ENCODE measurements around the gene SPTBN5. TPM values are rescaled to one million over a fixed set of nuclear protein-coding genes. Genes with fewer than 3 reads are reported as not detected.

SPTBN5 gene
- total RNA-seq, 2 experiments from 2014 or later = 0.17 to 0.32 TPM

DNA sequence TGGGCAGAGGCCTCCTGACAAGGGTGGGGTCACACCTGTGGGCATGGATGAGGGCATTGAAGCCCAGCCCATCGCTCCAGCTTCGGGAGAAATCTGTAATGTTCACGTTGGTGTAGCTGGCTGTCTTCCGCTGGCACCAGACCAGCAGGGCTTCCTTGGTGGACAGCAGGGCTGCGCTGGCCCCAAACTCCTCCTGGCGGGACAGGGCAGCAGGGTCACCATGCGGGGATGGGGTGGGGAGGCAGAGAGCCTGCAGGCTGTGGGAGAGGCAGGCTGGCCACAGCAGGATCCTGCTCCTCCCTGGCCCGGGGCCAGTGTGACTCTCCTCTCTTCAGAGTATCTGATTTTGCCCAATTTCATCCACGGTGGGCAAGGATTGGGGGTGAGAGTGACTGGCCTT, 6.0 kb downstream of the SPTBN5 start:
- intact Hi-C loops (cut with micrococcal nuclease) = no loop called here
- Mint-ChIP-seq H3K4me1 (ENCODE audit: low read depth) (peaks cover 11% of the 10 kb centered on the region), H3K36me3 (ENCODE audit: low read depth) (no peaks in the 10 kb centered on the region), H3K9me3 (no peaks in the 10 kb centered on the region), H3K27me3 (ENCODE audit: low read depth) (peaks cover under 1% of the 10 kb centered on the region), H3K27ac (no peak overlapping the region), H3K4me3 (no peak overlapping the region)
- DNase-seq = no peak
- CTCF ChIA-PET = no interaction called here

DNA sequence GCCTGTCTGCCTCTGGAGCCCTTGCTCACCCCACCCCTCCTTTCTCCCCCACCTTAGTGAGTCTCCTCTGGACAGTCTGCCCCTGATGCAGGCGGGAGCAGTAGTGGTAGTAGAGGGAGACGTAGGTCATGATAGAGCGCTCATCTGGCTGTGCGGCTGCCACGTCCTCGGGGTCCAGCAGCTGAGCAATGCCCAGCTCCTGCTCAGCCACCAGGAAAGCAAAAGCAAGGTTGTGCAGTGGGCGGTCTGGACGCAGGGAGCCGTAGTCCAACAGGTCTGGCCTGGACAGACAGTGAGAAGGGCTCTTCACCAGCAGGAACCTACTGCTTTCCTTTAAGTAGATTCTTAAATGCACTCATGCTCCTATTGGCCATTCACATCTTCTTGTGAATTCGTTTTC, 6.7 kb downstream of the SPTBN5 start:
- peaks cover 5% of the 10 kb centered on the region for H3K27me3 Mint-ChIP-seq (ENCODE audit: low read depth)
- DNase-seq = no peak
- CTCF ChIA-PET = no interaction called here
- no peak overlapping the region for H3K27ac Mint-ChIP-seq
- no peaks in the 10 kb centered on the region for H3K36me3 Mint-ChIP-seq (ENCODE audit: low read depth)
- H3K4me1 Mint-ChIP-seq (ENCODE audit: low read depth) = peaks cover 9% of the 10 kb centered on the region
- intact Hi-C loops (cut with micrococcal nuclease) = no loop called here
- no peaks in the 10 kb centered on the region for H3K9me3 Mint-ChIP-seq
- no peak overlapping the region for H3K4me3 Mint-ChIP-seq

DNA sequence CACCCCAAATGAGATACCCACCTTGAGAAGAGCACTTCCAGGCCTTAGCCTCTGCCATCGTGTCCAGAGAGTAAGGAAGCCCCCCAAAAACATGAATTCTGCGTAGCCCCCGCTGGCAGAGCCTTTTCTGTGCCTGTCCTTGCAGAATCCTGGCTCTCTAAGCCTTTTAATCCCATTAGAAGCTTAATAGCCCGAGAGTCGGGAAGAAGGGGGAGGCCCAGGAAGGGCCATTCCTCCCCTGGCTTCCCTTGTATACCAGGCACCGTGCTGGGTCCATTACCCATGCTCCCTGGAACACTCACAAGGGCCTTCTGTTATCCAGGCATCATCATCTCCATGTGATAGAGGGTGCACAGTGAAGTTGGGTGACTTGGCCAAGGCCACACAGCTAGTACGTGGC, 7.1 kb downstream of the SPTBN5 start:
- no peaks in the 10 kb centered on the region for H3K36me3 Mint-ChIP-seq (ENCODE audit: low read depth)
- peaks cover 5% of the 10 kb centered on the region for H3K27me3 Mint-ChIP-seq (ENCODE audit: low read depth)
- H3K9me3 Mint-ChIP-seq = no peaks in the 10 kb centered on the region
- no peak for DNase-seq
- CTCF ChIA-PET = interaction anchor here (0.6 kb wide), 1 partner anchor 565 kb away, joined by 3 read pairs; no protein-coding TSS in a partner anchor
- H3K4me3 Mint-ChIP-seq = no peak overlapping the region
- intact Hi-C loops (cut with micrococcal nuclease) = no loop called here
- H3K4me1 Mint-ChIP-seq (ENCODE audit: low read depth) = peaks cover 9% of the 10 kb centered on the region
- no peak overlapping the region for H3K27ac Mint-ChIP-seq

DNA sequence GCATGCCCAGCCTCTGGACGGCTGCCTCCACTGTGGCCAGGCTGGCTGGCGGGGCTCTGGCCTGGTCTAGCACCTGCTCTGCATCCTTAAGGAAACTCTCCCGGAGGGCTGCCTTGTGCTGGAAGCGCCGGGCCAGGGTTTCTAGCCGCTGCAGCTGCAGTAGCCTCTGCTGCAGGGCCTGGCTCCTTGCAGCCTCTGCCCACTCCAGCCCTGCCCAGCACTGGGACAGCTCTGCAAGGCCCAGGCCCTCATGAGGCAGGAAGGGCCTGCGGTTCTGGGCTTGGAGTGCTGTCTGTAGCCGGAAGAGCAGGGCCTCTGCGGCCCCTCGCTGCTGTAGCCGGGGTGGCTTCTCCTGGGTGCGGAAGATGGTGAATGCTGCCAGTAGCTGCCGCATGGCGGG, 8.0 kb downstream of the SPTBN5 start:
- Mint-ChIP-seq H3K4me1 (ENCODE audit: low read depth) (peaks cover 13% of the 10 kb centered on the region), H3K9me3 (no peaks in the 10 kb centered on the region)
- CTCF ChIA-PET = interaction anchor here (0.6 kb wide), 1 partner anchor 564 kb away, joined by 3 read pairs; no protein-coding TSS in a partner anchor

DNA sequence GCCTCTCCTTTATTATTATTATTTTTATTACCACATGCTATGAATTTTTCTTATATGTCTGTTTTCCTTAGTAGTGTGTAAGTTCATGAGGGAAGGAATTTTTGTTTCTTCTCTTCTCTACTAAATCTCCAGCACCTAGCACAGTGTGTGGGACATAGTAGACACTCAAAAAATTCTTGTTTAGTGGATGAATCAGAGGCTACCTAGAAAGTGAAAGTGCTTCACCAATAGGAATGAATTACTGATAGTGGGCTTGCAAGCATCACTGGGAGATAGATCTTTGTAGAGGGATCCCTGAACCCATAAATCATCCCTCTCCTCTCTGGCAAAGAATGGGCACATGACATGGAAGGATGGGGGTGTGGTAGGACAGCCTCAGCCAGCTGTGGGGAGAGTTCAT, 8.5 kb downstream of the SPTBN5 start:
- DNase-seq = no peak
- Mint-ChIP-seq H3K4me3 (no peak overlapping the region), H3K36me3 (ENCODE audit: low read depth) (no peaks in the 10 kb centered on the region), H3K27ac (no peak overlapping the region), H3K27me3 (ENCODE audit: low read depth) (peaks cover 11% of the 10 kb centered on the region), H3K9me3 (no peaks in the 10 kb centered on the region), H3K4me1 (ENCODE audit: low read depth) (peaks cover 13% of the 10 kb centered on the region)
- CTCF ChIA-PET = no interaction called here
- intact Hi-C loops (cut with micrococcal nuclease) = no loop called here

More for the DNA sequence above, 8.0 kb downstream of the SPTBN5 start:
- peaks cover 11% of the 10 kb centered on the region for H3K27me3 Mint-ChIP-seq (ENCODE audit: low read depth)
- intact Hi-C loops (cut with micrococcal nuclease) = no loop called here
- H3K4me3 Mint-ChIP-seq = no peak overlapping the region
- H3K27ac Mint-ChIP-seq = no peak overlapping the region
- no peak for DNase-seq
- no peaks in the 10 kb centered on the region for H3K36me3 Mint-ChIP-seq (ENCODE audit: low read depth)

DNA sequence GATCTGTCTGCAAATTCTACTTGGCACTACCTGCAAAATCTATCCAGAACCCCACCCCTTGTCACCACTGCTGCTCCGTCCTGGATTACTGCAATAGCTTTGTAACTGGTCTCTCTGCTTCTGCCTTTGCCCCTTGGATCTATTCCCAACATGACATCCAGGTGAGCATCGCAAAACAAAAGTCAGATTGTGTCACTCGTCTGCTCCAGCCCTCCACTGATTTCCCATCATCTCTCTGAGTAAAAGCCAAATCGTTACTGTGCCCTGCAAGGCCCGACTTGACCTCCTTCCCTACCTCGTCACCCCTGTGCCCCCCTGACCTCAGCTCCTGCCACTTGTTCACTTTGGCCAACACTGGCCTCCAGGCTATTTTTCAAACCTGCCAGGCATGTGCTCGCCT, 9.4 kb downstream of the SPTBN5 start:
- DNase-seq = no peak
- peaks cover 13% of the 10 kb centered on the region for H3K4me1 Mint-ChIP-seq (ENCODE audit: low read depth)
- no peaks in the 10 kb centered on the region for H3K9me3 Mint-ChIP-seq
- intact Hi-C loops (cut with micrococcal nuclease) = no loop called here
- CTCF ChIA-PET = no interaction called here
- no peaks in the 10 kb centered on the region for H3K36me3 Mint-ChIP-seq (ENCODE audit: low read depth)
- H3K4me3 Mint-ChIP-seq = no peak overlapping the region
- peaks cover 11% of the 10 kb centered on the region for H3K27me3 Mint-ChIP-seq (ENCODE audit: low read depth)
- H3K27ac Mint-ChIP-seq = no peak overlapping the region

DNA sequence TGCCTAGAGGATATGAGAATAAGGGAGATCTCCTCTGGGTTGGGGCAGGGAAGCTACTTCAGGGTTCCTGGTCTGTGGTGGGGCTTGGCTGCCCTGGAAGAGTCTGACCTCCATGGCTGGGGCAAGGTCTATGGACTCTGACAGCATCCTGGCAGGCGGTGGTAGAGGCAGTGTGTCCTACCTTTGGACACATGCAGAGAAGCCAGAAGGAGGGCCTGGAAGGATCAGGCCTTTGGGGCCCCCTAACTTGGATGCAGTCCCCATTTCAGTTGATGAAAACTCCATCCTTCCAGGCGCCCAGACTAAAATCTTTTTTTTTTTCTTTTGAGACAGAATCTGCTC, 10.4 kb downstream of the SPTBN5 start:
- Mint-ChIP-seq H3K27me3 (ENCODE audit: low read depth) (peaks cover 11% of the 10 kb centered on the region), H3K36me3 (ENCODE audit: low read depth) (no peaks in the 10 kb centered on the region), H3K4me1 (ENCODE audit: low read depth) (peaks cover 9% of the 10 kb centered on the region), H3K27ac (no peak overlapping the region), H3K4me3 (no peak overlapping the region), H3K9me3 (no peaks in the 10 kb centered on the region)
- CTCF ChIA-PET = no interaction called here
- intact Hi-C loops (cut with micrococcal nuclease) = no loop called here
- no peak for DNase-seq

DNA sequence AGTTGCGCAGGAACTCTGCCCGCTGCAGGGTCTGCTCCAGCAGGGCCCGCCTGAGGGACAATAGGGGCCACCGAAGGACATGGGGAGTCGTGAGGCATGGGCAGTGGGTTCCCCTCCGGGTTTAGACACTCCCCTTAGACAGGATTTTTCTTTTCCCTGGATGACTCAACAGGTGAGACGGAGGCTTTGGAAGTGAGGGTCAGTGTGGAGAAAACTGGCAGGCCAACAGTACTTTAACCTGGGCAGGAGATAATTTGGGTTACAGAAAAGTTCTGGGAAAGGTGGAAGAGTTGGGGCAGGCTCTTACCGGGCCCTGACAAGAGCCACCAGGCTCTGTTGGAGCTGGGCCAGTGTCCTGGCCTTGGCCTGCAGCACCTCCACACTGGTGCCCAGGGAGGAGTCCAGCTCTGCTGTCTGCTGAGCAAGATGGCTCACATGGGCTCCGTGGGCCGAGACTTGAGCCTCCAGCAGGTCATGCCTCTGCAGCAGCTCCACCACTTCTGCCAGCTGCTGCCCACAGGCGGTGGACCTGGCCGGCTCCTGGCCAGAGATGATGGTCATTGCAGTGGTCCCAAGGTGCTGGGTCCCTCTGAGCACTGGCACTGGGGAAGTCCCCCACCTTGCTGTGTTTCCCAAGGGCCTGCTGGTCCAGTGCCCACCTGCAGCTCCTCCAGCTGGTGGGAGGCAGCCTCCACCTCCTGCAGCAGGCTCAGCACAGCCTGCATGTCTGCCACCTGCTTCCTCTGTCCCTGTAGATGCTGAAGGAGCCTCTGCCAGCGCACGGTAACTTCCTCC, 11.0 kb downstream of the SPTBN5 start:
- H3K4me1 Mint-ChIP-seq (ENCODE audit: low read depth) = peaks cover 8% of the 10 kb centered on the region
- H3K27me3 Mint-ChIP-seq (ENCODE audit: low read depth) = peaks cover 11% of the 10 kb centered on the region
- DNase-seq = no peak
- intact Hi-C loops (cut with micrococcal nuclease) = no loop called here
- H3K9me3 Mint-ChIP-seq = no peaks in the 10 kb centered on the region
- H3K4me3 Mint-ChIP-seq = peak overlapping the region; percentile 12
- no peak overlapping the region for H3K27ac Mint-ChIP-seq
- CTCF ChIA-PET = no interaction called here
- no peaks in the 10 kb centered on the region for H3K36me3 Mint-ChIP-seq (ENCODE audit: low read depth)

DNA sequence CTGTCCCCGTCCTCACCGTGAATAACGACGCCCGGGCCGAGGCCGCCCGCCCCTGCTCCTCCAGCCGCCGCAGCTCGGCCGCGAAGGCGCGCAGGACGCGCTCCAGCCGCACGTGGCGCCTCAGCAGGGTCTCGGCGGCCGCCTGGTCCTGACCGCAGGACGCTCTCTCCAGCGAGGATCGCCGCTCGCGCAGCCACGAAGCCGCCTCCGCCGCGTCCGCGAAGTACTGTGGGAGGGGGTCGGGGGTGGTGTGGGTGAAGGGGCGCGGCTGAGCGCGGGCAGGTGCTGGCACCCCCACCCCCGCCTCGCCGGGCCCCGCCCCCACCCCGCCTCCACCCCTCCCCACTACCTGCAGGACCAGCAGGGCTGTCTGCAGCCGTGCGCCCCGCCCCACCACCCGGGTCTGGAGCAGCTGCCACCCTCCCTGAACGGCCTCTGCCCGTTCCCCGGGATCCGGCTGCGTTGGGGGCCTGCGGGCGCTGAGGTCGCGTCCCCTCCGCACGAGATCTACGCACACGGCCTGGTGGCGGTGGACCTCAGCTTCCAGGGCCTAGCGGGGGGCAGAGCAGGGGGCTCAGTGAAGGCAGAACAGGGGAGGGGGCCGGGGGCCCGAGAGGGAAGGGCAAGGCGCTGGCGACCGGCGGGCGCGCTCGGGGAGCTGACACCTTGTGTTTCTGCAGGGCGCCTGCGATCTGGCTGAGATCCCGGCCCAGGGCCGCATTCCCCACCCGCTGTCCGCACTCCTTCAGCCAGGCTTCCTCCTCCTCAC, 11.7 kb downstream of the SPTBN5 start:
- no peak for DNase-seq
- Mint-ChIP-seq H3K4me3 (peak overlapping the region; percentile 12), H3K36me3 (ENCODE audit: low read depth) (no peaks in the 10 kb centered on the region), H3K4me1 (ENCODE audit: low read depth) (peaks cover 8% of the 10 kb centered on the region), H3K27me3 (ENCODE audit: low read depth) (peaks cover 11% of the 10 kb centered on the region), H3K27ac (no peak overlapping the region), H3K9me3 (no peaks in the 10 kb centered on the region)
- intact Hi-C loops (cut with micrococcal nuclease) = no loop called here
- CTCF ChIA-PET = interaction anchor here (0.8 to 1.7 kb wide), 4 partner anchors 12 to 158 kb away, joined by 3 to 5 read pairs (median 4); no protein-coding TSS in a partner anchor

DNA sequence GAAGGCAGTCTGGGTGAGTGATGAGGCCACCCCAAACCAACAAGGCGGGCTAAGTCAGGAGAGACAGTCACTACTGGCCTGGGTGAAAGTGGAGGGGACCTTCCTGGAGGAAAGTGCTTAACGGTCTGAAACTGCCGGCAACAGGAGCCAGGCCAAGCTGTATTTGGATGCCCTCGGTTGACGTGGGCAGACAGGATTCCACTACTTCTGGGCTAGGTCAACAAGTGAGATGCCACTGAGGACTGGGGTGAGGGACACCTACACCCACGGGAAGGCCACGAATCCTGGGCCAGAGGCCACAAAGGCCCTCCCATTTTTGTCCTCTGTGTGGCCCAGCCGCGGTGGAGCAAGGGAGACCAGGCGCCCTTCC, 12.3 kb downstream of the SPTBN5 start:
- no peaks in the 10 kb centered on the region for H3K36me3 Mint-ChIP-seq (ENCODE audit: low read depth)
- DNase-seq = no peak
- H3K27me3 Mint-ChIP-seq (ENCODE audit: low read depth) = peaks cover 11% of the 10 kb centered on the region
- CTCF ChIA-PET = interaction anchor here (0.8 to 1.7 kb wide), 4 partner anchors 11 to 158 kb away, joined by 3 to 5 read pairs (median 4); no protein-coding TSS in a partner anchor
- no peak overlapping the region for H3K27ac Mint-ChIP-seq
- H3K9me3 Mint-ChIP-seq = no peaks in the 10 kb centered on the region
- H3K4me1 Mint-ChIP-seq (ENCODE audit: low read depth) = peaks cover 8% of the 10 kb centered on the region
- intact Hi-C loops (cut with micrococcal nuclease) = no loop called here
- no peak overlapping the region for H3K4me3 Mint-ChIP-seq

DNA sequence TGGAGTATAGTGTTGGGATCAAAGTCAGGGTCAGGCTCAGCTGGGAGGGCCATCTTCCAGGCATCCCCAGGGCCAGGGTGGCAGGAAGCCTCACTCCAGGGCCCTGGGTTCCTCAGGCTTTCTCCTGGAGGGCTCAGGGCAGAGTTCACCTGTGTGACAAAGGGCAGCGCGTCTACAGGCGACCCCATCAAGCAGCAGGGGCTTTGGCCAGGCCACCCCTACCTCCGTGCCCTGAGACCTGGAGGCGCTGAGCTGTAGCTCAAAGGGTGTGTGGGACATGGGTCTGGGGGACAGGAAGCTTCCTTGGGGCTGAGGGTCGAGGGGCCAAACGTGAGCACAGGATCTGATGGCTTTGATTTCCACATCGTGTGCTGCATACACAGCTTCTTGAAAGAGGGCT, 12.8 kb downstream of the SPTBN5 start:
- CTCF ChIA-PET = interaction anchor here (0.8 to 1.7 kb wide), 4 partner anchors 11 to 109 kb away, joined by 3 to 5 read pairs (median 4); no protein-coding TSS in a partner anchor
- Mint-ChIP-seq H3K4me1 (ENCODE audit: low read depth) (peaks cover 8% of the 10 kb centered on the region), H3K27ac (no peak overlapping the region), H3K9me3 (no peaks in the 10 kb centered on the region), H3K36me3 (ENCODE audit: low read depth) (no peaks in the 10 kb centered on the region), H3K27me3 (ENCODE audit: low read depth) (peaks cover 11% of the 10 kb centered on the region), H3K4me3 (no peak overlapping the region)
- intact Hi-C loops (cut with micrococcal nuclease) = no loop called here
- no peak for DNase-seq

DNA sequence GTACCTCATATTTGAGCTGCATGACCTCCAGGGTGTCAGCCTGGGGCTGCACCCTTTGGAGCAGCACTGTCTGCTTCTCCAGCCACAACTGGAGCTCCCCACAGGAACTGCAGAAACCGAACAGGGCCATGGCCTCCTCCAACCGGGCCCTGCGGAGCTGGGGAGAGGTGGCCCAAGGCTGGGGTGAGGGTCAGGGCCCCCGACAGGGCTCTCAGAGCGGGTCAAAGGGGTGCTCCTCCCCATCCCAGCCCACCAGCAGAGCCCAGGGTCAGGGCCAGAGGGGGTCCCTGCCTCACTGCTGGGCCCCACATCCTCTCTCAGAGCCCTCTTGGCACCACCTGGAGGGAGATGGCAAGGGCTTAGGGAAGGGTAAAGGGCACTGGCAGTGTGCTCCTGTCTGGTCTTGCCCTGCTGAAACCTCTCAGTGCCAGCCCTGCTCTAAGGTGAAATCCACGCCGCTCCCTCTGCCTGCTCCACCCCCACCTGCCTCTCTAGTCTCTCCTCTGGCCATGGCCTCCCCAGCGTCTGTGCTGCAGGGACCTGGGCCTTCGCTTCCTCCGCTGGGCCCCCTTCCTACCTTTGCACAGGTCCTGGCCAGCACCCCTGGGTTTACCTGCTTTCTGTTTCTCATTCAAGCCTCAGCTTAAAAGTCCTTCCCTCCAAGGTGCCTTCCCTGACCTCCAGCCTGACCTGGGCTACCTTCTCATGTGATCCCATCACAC, 13.5 kb downstream of the SPTBN5 start:
- Mint-ChIP-seq H3K9me3 (no peaks in the 10 kb centered on the region), H3K27me3 (ENCODE audit: low read depth) (peaks cover 11% of the 10 kb centered on the region), H3K4me1 (ENCODE audit: low read depth) (peaks cover 8% of the 10 kb centered on the region), H3K36me3 (ENCODE audit: low read depth) (no peaks in the 10 kb centered on the region), H3K4me3 (no peak overlapping the region), H3K27ac (no peak overlapping the region)
- intact Hi-C loops (cut with micrococcal nuclease) = no loop called here
- no peak for DNase-seq
- CTCF ChIA-PET = interaction anchor here (0.8 to 1.7 kb wide), 3 partner anchors 10 to 110 kb away, joined by 3 to 5 read pairs (median 4); no protein-coding TSS in a partner anchor
